T-cell (primary cell): ENCODE data around the gene LDAH. TPM values are rescaled to one million over a fixed set of nuclear protein-coding genes. Genes with fewer than 3 reads are reported as not detected.

Experiments
- ATAC-seq, 4 experiments: fragments of 200-7000 bp in 3 of 4; fragments of 150-1000 bp in 1 of 4; cut with Tn5 transposase; replicated peaks in 1 of 4; 1 replicate in 3 of 4; 2 replicates in 1 of 4; pipeline ENCODE4 v1.10.0; 2021; ENCODE audit warnings: moderate library complexity in 3 of 4, mild to moderate bottlenecking in 2 of 4, moderate number of reproducible peaks in 1 of 4
- CTCF ChIA-PET, 2 donors: fragments of 300-600 bp; sonication (Branson Sonifier 250); formaldehyde crosslinking; loops; one replicate each; lab custom pipeline; 2022; ENCODE audit warnings: antibody characterized with exemption in 2 of 2; lab: Charles Lee
- POLR2A ChIA-PET, 2 donors: fragments of 300-600 bp; sonication (Branson Sonifier 250); formaldehyde crosslinking; loops; one replicate each; lab custom pipeline; 2022; ENCODE audit warnings: antibody characterized with exemption in 2 of 2; lab: Charles Lee
- DNase-seq, 35 experiments: peaks; one replicate each; pipeline versions ENCODE4 v3.0.0 to v3.0.0-alpha.2; 2013 to 2023
- H3K27ac ChIP-seq: one replicate; pipeline ENCODE4 v1.5.1; 2013; ENCODE audit warnings: low read length
- H3K27me3 ChIP-seq, 2 experiments: replicated peaks in 1 of 2; 1 replicate in 1 of 2; 2 replicates in 1 of 2; pipeline versions ENCODE4 v1.6.1 to v1.7.0; 2013; ENCODE audit warnings: low read length in 1 of 2, mixed read lengths in 1 of 2; ENCODE audit not compliant: control insufficient read depth in 2 of 2, insufficient read depth in 2 of 2; ENCODE audit errors: extremely low read depth in 1 of 2
- H3K36me3 ChIP-seq, 2 donors: 1 replicate in 1 of 2; 2 replicates in 1 of 2; pipeline versions ENCODE4 v1.6.1 to v1.7.0; 2013; ENCODE audit warnings: low read length in 1 of 2; ENCODE audit not compliant: control insufficient read depth in 2 of 2, insufficient read depth in 1 of 2; ENCODE audit errors: extremely low read depth in 1 of 2
- H3K4me1 ChIP-seq, 2 experiments: 1 replicate in 1 of 2; 2 replicates in 1 of 2; pipeline versions ENCODE4 v1.6.1 to v1.7.0; 2013; ENCODE audit warnings: low read length in 2 of 2, mixed read lengths in 1 of 2; ENCODE audit not compliant: insufficient read depth in 2 of 2, control insufficient read depth in 1 of 2; ENCODE audit errors: extremely low read depth in 1 of 2
- H3K4me3 ChIP-seq, 2 donors: 1 replicate in 1 of 2; 2 replicates in 1 of 2; pipeline versions ENCODE4 v1.5.1 to v1.7.0; 2013; ENCODE audit warnings: mild to moderate bottlenecking in 2 of 2, low read length in 1 of 2, moderate library complexity in 1 of 2; ENCODE audit not compliant: control insufficient read depth in 1 of 2; ENCODE audit errors: extremely low read depth in 1 of 2
- H3K9me3 ChIP-seq: 2 replicates; pipeline ENCODE4 v1.7.0; 2013
- H3K27ac Mint-ChIP-seq, 2 donors: one replicate each; pipeline ENCODE4 v1.8.0; 2020 to 2021; ENCODE audit warnings: mild to moderate bottlenecking in 2 of 2, mixed read lengths in 2 of 2
- H3K27me3 Mint-ChIP-seq, 2 donors: one replicate each; pipeline ENCODE4 v1.8.0; 2021 to 2022; ENCODE audit warnings: mixed read lengths in 2 of 2
- H3K36me3 Mint-ChIP-seq: one replicate; pipeline ENCODE4 v1.8.0; 2021; ENCODE audit warnings: mixed read lengths
- H3K4me1 Mint-ChIP-seq, 3 donors: one replicate each; pipeline ENCODE4 v1.8.0; 2020 to 2022; ENCODE audit warnings: mixed read lengths in 3 of 3, mild to moderate bottlenecking in 1 of 3
- H3K4me3 Mint-ChIP-seq, 3 donors: one replicate each; pipeline ENCODE4 v1.8.0; 2020 to 2022; ENCODE audit warnings: mild to moderate bottlenecking in 3 of 3, mixed read lengths in 3 of 3, moderate library complexity in 3 of 3
- H3K9me3 Mint-ChIP-seq, 3 donors: one replicate each; pipeline ENCODE4 v1.8.0; 2020 to 2022; ENCODE audit warnings: mixed read lengths in 3 of 3
- WGBS: methylation state at CpG from one replicate; pipeline ENCODE4 v1.1.5; 2013; ENCODE audit warnings: missing lambda C conversion rate; ENCODE audit not compliant: insufficient coverage; 5-methylcytosine and 5-hydroxymethylcytosine counted together
- total RNA-seq, 35 experiments: library from RNA in 6 of 35; stranded (reverse) in 6 of 35; fragments of 120-200 nt in 1 of 35; gene quantifications; one replicate each; pipeline versions ENCODE4 v1.2.1 to v1.2.4 and lab custom pipeline; 2013 to 2026

LDAH gene
- total RNA-seq, 5 donors from 2014 or later (not counting 1 experiment from before 2014, with no cell fraction given), result 12.3 to 21.2 (median 18.1) TPM

GRCh38 chr2:20635113-20635510 is 187.8 kb downstream of the LDAH start:
- H3K4me3 Mint-ChIP-seq, result no peak overlapping the region
- H3K36me3 Mint-ChIP-seq, result peaks cover 36% of the 10 kb centered on the region
- DNase-seq, result no peak
- Histone ChIP-seq H3K36me3 (peaks cover 18 to 51% of the 10 kb centered on the region in 2 donors), H3K4me1 (no peaks in the 10 kb centered on the region), H3K9me3 (no peaks in the 10 kb centered on the region), H3K27me3 (no peaks in the 10 kb centered on the region), H3K27ac (no peak overlapping the region), H3K4me3 (no peak overlapping the region)
- no CpG with 5 or more reads among the region's 5 CpGs for WGBS
- ChIA-PET CTCF (no interaction called here), POLR2A (no interaction called here)
- no peak overlapping the region for H3K27ac Mint-ChIP-seq
- ATAC-seq, result no peak
- H3K4me1 Mint-ChIP-seq, result no peaks in the 10 kb centered on the region
- H3K9me3 Mint-ChIP-seq, result no peaks in the 10 kb centered on the region
- no peaks in the 10 kb centered on the region for H3K27me3 Mint-ChIP-seq

- H3K27ac ChIP-seq, result no peak overlapping the region
- Mint-ChIP-seq H3K4me1 (no peaks in the 10 kb centered on the region), H3K4me3 (no peak overlapping the region), H3K36me3 (peaks cover 36% of the 10 kb centered on the region), H3K27me3 (no peaks in the 10 kb centered on the region), H3K27ac (no peak overlapping the region), H3K9me3 (no peaks in the 10 kb centered on the region)
- CTCF ChIA-PET, result interaction anchor here in 1 of 2 donors (0.5 to 0.7 kb wide), 2 partner anchors 396 to 433 kb away, joined by 3 to 8 read pairs; no protein-coding TSS in a partner anchor
- WGBS, result 100% methylated on average over 4 of the region's 9 CpGs
- POLR2A ChIA-PET, result no interaction called here
- no peaks in the 10 kb centered on the region for H3K9me3 ChIP-seq
- H3K27me3 ChIP-seq, result no peaks in the 10 kb centered on the region
- H3K36me3 ChIP-seq, result peaks cover 14 to 46% of the 10 kb centered on the region in 2 donors
- H3K4me3 ChIP-seq, result no peak overlapping the region
- ATAC-seq (no peak), DNase-seq (no peak)
- no peaks in the 10 kb centered on the region for H3K4me1 ChIP-seq
Observed at GRCh38 chr2:20634507-20635112, 188.3 kb downstream of the LDAH start.

Other genes starting within 250 kb of the LDAH start
- gene HS1BP3, start 172.0 kb downstream of the LDAH start, total RNA-seq, result 10 to 100 TPM; 11.1 to 20.7 (median 17.2) TPM
- under 1 TPM; 0.10 to 0.51 (median 0.16) TPM for gene GDF7, start 156.0 kb downstream of the LDAH start, total RNA-seq
- gene APOB, start 221.0 kb upstream of the LDAH start, total RNA-seq, result 1 to 10 TPM in 3 of 5 donors, not detected in 2; 1.2 to 2.0 (median 1.9) TPM